Testis (tissue), 2 donors: Measurements from ENCODE around the gene SH2D5.

Experiments
- POLR2A ChIP-seq: fragments of 450-650 bp; IDR thresholded peaks from one replicate; pipeline ENCODE4 v1.6.1; 2017; ENCODE audit warnings: antibody characterized with exemption, mild to moderate bottlenecking, moderate library complexity
- TF ChIP-seq, protein P1 (sequence below), 3 experiments: fragments of 450-650 bp in 2 of 3; fragments of 200-600 bp in 1 of 3; sonication (generic) in 1 of 3; IDR thresholded peaks; one replicate each; pipeline ENCODE4 v1.5.1; 2016 to 2019; ENCODE audit warnings: antibody characterized with exemption in 3 of 3, mild to moderate bottlenecking in 2 of 3, moderate library complexity in 1 of 3

DNA sequence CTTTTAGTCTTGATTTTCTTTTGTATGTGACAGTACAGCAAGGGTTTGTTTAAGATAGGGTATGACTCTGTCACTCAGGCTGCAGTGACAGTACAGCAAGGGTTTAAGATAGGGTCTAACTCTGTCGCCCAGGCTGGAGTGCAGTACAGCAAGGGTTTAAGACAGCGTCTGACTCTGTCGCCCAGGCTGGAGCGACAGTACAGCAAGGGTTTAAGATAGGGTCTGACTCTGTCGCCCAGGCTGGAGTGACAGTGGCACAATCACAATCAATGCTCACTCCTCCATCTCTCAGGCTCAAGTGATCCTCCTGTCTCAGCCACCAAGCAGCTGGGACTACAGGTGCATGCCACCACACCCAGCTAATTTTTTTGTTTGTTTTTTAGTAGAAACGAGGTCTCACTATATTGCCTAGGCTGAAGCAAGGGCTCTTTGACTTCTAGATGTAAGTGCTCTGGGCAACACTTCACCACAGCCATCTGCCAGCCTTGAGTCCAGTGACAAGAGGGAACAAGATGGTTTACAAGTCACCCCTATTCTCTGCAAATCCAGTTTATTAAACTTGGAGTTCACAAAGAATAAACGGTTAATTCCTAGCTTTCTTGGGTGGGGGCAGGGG is 965 bp upstream of the SH2D5 start:
- no peak for TF ChIP-seq POLR2A
- TF ChIP-seq, protein P1, sequence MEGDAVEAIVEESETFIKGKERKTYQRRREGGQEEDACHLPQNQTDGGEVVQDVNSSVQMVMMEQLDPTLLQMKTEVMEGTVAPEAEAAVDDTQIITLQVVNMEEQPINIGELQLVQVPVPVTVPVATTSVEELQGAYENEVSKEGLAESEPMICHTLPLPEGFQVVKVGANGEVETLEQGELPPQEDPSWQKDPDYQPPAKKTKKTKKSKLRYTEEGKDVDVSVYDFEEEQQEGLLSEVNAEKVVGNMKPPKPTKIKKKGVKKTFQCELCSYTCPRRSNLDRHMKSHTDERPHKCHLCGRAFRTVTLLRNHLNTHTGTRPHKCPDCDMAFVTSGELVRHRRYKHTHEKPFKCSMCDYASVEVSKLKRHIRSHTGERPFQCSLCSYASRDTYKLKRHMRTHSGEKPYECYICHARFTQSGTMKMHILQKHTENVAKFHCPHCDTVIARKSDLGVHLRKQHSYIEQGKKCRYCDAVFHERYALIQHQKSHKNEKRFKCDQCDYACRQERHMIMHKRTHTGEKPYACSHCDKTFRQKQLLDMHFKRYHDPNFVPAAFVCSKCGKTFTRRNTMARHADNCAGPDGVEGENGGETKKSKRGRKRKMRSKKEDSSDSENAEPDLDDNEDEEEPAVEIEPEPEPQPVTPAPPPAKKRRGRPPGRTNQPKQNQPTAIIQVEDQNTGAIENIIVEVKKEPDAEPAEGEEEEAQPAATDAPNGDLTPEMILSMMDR (IDR thresholded peaks at IDR 0.05), result no peak
